HEK293T (cell line): ENCODE results near the gene PITPNM2.

Experiments
- ARNT ChIP-seq: fragments of 450-650 bp; IDR thresholded peaks from 2 replicates; pipeline ENCODE4 v1.6.1; 2017; ENCODE audit warnings: mild to moderate bottlenecking
- CTBP1 ChIP-seq: fragments of 450-650 bp; IDR thresholded peaks from 2 replicates; pipeline ENCODE4 v1.6.1; 2016; ENCODE audit warnings: borderline replicate concordance
- FOXA1 ChIP-seq: fragments of 450-650 bp; IDR thresholded peaks from 2 replicates; pipeline ENCODE4 v1.6.1; 2016; ENCODE audit warnings: mild to moderate bottlenecking
- FOXK2 ChIP-seq: fragments of 450-650 bp; IDR thresholded peaks from 2 replicates; pipeline ENCODE4 v1.6.1; 2016; ENCODE audit warnings: mild to moderate bottlenecking
- FOXM1 ChIP-seq: fragments of 450-650 bp; IDR thresholded peaks from 2 replicates; pipeline ENCODE4 v1.6.1; 2017; ENCODE audit warnings: mild to moderate bottlenecking, borderline replicate concordance
- NFRKB ChIP-seq: fragments of 450-650 bp; IDR thresholded peaks from 2 replicates; pipeline ENCODE4 v1.6.1; 2016; ENCODE audit warnings: mild to moderate bottlenecking, moderate library complexity
- SP1 ChIP-seq: fragments of 450-650 bp; IDR thresholded peaks from 2 replicates; pipeline ENCODE4 v1.6.1; 2017
- SUZ12 ChIP-seq: fragments of 450-650 bp; IDR thresholded peaks from 2 replicates; pipeline ENCODE4 v1.6.1; 2016; ENCODE audit warnings: mild to moderate bottlenecking
- TARDBP ChIP-seq: fragments of 450-650 bp; IDR thresholded peaks from 2 replicates; pipeline ENCODE4 v1.6.1; 2016
- ZNF384 ChIP-seq: fragments of 450-650 bp; IDR thresholded peaks from 2 replicates; pipeline ENCODE4 v1.6.1; 2016

- TF ChIP-seq TARDBP: no peak
- TF ChIP-seq FOXA1: no peak
- TF ChIP-seq FOXM1: no peak
- TF ChIP-seq NFRKB: no peak
- TF ChIP-seq SUZ12: no peak
- no peak for TF ChIP-seq ARNT
- TF ChIP-seq SP1: no peak
- TF ChIP-seq FOXK2: no peak
- no peak for TF ChIP-seq ZNF384
- TF ChIP-seq CTBP1: no peak
These were observed 2.7 kb downstream of the PITPNM2 start for GRCh38 chr12:123148223-123148622.
